ENCODE results near the gene HIP1. TPM values are rescaled to one million over a fixed set of nuclear protein-coding genes. Genes with fewer than 3 reads are reported as not detected.

Gene HIP1
- total RNA-seq, 4 donors from 2014 or later: 2.3 to 38.8 (median 6.9) TPM

- Histone ChIP-seq H3K9me3 (peaks cover 0 to 18% (median 4%) of the 10 kb centered on the region in 4 donors), H3K4me1 (peaks cover 0 to 22% (median 0%) of the 10 kb centered on the region in 4 donors), H3K36me3 (no peaks in the 10 kb centered on the region), H3K27ac (peak overlapping the region in 2 of 4 donors; percentile 8 to 51), H3K27me3 (no peaks in the 10 kb centered on the region), H3K4me3 (no peak overlapping the region)
- DNase-seq: no peak
- TF ChIP-seq POLR2A (IDR thresholded peaks at IDR 0.05) (no peak), CTCF (IDR thresholded peaks at IDR 0.05) (no peak)
These were observed 26.9 kb downstream of the HIP1 start for GRCh38 chr7:75711656-75712514.

DNA sequence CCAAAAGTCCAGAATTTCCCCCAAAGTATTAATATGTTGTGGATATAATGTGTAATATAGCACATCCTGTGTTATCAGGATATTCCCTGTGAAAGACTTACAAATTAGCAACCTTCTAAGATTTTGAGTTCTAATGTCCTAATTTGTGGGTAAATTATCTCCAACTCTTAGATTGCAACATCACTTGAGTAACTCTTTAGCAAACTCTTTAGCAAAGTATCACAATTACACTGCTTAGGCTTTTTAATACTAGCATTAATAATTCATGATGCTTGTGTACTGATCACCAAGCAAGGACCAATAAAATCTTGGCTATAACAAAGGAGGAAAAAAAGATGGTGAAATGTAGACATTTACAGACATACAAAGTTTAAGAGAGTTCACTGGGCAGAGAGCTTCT, 27.7 kb downstream of the HIP1 start:
- Histone ChIP-seq H3K27ac (peak overlapping the region in 1 of 4 donors; percentile 51), H3K4me3 (no peak overlapping the region), H3K9me3 (peaks cover 0 to 18% (median 4%) of the 10 kb centered on the region in 4 donors), H3K27me3 (no peaks in the 10 kb centered on the region), H3K4me1 (peaks cover 0 to 22% (median 0%) of the 10 kb centered on the region in 4 donors), H3K36me3 (no peaks in the 10 kb centered on the region)
- TF ChIP-seq CTCF (IDR thresholded peaks at IDR 0.05) (no peak), POLR2A (IDR thresholded peaks at IDR 0.05) (no peak)
- no peak for DNase-seq

- no peak overlapping the region for H3K27ac ChIP-seq
- DNase-seq: no peak
These were observed 33.8 kb downstream of the HIP1 start for GRCh38 chr7:75704928-75705327.

DNA sequence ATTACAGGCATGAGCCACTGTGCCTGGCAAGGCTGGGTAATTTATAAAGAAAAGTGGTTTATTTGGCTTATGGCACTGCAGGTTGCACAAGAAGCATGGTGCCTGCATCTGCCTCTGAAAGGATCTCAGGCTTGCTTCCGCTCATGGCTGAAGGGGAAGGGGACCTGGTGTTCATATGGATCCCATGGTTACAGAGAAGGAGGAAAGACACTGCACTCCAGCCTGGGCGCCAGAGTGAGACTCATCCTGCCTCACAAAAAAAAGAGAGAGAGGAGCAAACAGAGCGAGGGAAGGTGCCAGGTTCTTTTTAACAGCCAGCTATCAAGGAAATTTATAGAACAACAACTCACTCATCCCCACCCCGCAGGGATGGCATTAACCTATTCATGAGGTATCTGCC, 36.2 kb downstream of the HIP1 start:
- H3K4me1 ChIP-seq: no peaks in the 10 kb centered on the region
- H3K36me3 ChIP-seq: no peaks in the 10 kb centered on the region
- TF ChIP-seq CTCF (IDR thresholded peaks at IDR 0.05) (no peak), POLR2A (IDR thresholded peaks at IDR 0.05) (no peak)
- no peaks in the 10 kb centered on the region for H3K27me3 ChIP-seq
- H3K27ac ChIP-seq: no peak overlapping the region
- H3K9me3 ChIP-seq: no peaks in the 10 kb centered on the region
- no peak for DNase-seq
- no peak overlapping the region for H3K4me3 ChIP-seq

More at GRCh38 chr7:75704928-75705327, 33.8 kb downstream of the HIP1 start:
- Histone ChIP-seq H3K9me3 (peaks cover 0 to 9% (median under 1%) of the 10 kb centered on the region in 4 donors), H3K4me3 (no peak overlapping the region), H3K36me3 (no peaks in the 10 kb centered on the region), H3K4me1 (no peaks in the 10 kb centered on the region), H3K27me3 (no peaks in the 10 kb centered on the region)
- TF ChIP-seq POLR2A (IDR thresholded peaks at IDR 0.05) (no peak), CTCF (IDR thresholded peaks at IDR 0.05) (no peak)

DNA sequence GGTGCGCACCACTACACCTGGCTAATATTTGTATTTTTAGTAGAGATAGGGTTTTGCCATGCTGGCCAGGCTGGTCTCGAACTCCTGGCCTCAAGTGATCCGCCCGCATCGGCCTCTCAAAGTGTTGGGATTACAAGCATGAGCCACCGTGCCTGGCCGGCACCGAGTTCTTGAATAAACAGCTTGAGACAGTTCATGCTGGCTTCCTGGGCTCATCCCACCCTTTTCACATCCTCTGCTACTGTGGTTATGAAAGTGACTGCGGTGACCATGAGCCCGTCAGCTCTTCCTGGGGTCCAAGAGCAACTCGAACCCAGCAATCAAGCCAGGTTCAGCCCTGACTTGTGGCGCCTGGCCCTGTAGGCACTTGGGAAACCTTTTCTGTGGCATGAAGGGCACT, 38.7 kb downstream of the HIP1 start:
- no peak for DNase-seq
- Histone ChIP-seq H3K9me3 (no peaks in the 10 kb centered on the region), H3K4me1 (no peaks in the 10 kb centered on the region), H3K4me3 (no peak overlapping the region), H3K27ac (no peak overlapping the region), H3K36me3 (no peaks in the 10 kb centered on the region), H3K27me3 (no peaks in the 10 kb centered on the region)
- TF ChIP-seq CTCF (IDR thresholded peaks at IDR 0.05): no peak
- no peak for TF ChIP-seq POLR2A (IDR thresholded peaks at IDR 0.05)

All from Peyer's patch (tissue), 4 donors.